Transverse colon (tissue), 4 donors: Measurements from ENCODE around the gene GRID2IP. TPM values are rescaled to one million over a fixed set of nuclear protein-coding genes. Genes with fewer than 3 reads are reported as not detected.

Experiments
- DNase-seq: peaks from one replicate; pipeline ENCODE4 v3.0.0-alpha.2; 2019
- H3K27ac ChIP-seq, 4 donors: fragments of 200-600 bp; sonication (generic); 2 replicates each; pipeline ENCODE4 v1.5.1; 2016 to 2018; ENCODE audit warnings: inconsistent platforms in 4 of 4
- H3K27me3 ChIP-seq: fragments of 200-600 bp; sonication (generic); 2 replicates; pipeline ENCODE4 v1.5.1; 2017; ENCODE audit warnings: inconsistent platforms
- H3K36me3 ChIP-seq, 4 donors: fragments of 200-600 bp; sonication (generic); 2 replicates each; pipeline ENCODE4 v1.5.1; 2017 to 2019; ENCODE audit warnings: inconsistent platforms in 4 of 4
- H3K4me1 ChIP-seq, 4 donors: fragments of 200-600 bp; sonication (generic); 2 replicates each; pipeline ENCODE4 v1.5.1; 2017 to 2020; ENCODE audit warnings: inconsistent platforms in 4 of 4
- H3K4me3 ChIP-seq, 4 donors: fragments of 200-600 bp; sonication (generic); 1 replicate in 1 of 4; 2 replicates in 3 of 4; pipeline versions ENCODE4 v1.5.1 to v1.6.1; 2017 to 2019; ENCODE audit warnings: inconsistent platforms in 4 of 4
- H3K9me3 ChIP-seq, 2 donors: fragments of 200-600 bp; sonication (generic); 2 replicates each; pipeline ENCODE4 v1.5.1; 2017 to 2019; ENCODE audit warnings: inconsistent platforms in 2 of 2
- CTCF ChIP-seq, 5 experiments: fragments of 200-600 bp in 3 of 5; fragments of 450-650 bp in 2 of 5; sonication (generic) in 3 of 5; IDR thresholded peaks; 1 replicate in 2 of 5; 2 replicates in 3 of 5; pipeline ENCODE4 v1.5.1; 2016 to 2017; ENCODE audit warnings: antibody characterized with exemption in 5 of 5, inconsistent platforms in 3 of 5, mild to moderate bottlenecking in 2 of 5, moderate library complexity in 1 of 5
- EP300 ChIP-seq: sonication (generic); formaldehyde crosslinking; IDR thresholded peaks from one replicate; pipeline ENCODE4 v1.6.1; 2017; ENCODE audit warnings: antibody characterized with exemption, low read depth
- POLR2A ChIP-seq: fragments of 450-650 bp; IDR thresholded peaks from one replicate; pipeline ENCODE4 v1.6.1; 2016; ENCODE audit warnings: antibody characterized with exemption, mild to moderate bottlenecking, moderate library complexity
- POLR2AphosphoS5 ChIP-seq, 3 donors: sonication (generic); formaldehyde crosslinking; IDR thresholded peaks; one replicate each; pipeline ENCODE4 v1.6.1; 2016; ENCODE audit warnings: antibody characterized with exemption in 3 of 3
- WGBS, 2 donors: methylation state at CpG; one replicate each; pipeline ENCODE4 v1.1.5; 2018; ENCODE audit warnings: low coverage in 1 of 2; 5-methylcytosine and 5-hydroxymethylcytosine counted together
- in situ Hi-C, 4 donors: fragments of 200-750 bp; cut with MboI; loops; one replicate each; pipeline versions ENCODE4 v1.15.0 to v1.15.1; 2017; ENCODE audit warnings: low sequenced_read_pairs in 3 of 4, low pct_ligation_motif_present in 1 of 4, low pct_unique_long_range_greater_than_20kb in 1 of 4
- intact Hi-C: fragments of 100-400 bp; cut with DNase I; formaldehyde crosslinking; loops from one replicate; pipeline ENCODE4 v1.15.1; 2023; ENCODE audit warnings: low total_unique reads
- total RNA-seq, 4 donors: library from RNA; depleted of rRNA; stranded (reverse); fragments of >200 nt; gene quantifications; one replicate each; pipeline ENCODE4 v1.1.0, GENCODE V29; 2016

The GRID2IP gene
- total RNA-seq, 4 donors from 2014 or later = 0.20 to 1.1 (median 0.66) TPM

- Histone ChIP-seq H3K27ac (no peak overlapping the region), H3K4me3 (no peak overlapping the region), H3K4me1 (peaks cover 0 to 9% (median 4%) of the 10 kb centered on the region in 4 donors), H3K36me3 (no peaks in the 10 kb centered on the region), H3K27me3 (no peaks in the 10 kb centered on the region), H3K9me3 (no peaks in the 10 kb centered on the region)
- DNase-seq = no peak
- in situ Hi-C loops = no loop called here
- TF ChIP-seq CTCF (IDR thresholded peaks at IDR 0.05) (no peak), POLR2AphosphoS5 (IDR thresholded peaks at IDR 0.05) (no peak), EP300 (no peak), POLR2A (no peak)
- intact Hi-C loops = no loop called here
- 75 to 80% methylated on average over 4 to 9 of the region's 9 CpGs for WGBS, 2 donors
These were observed 24.2 kb upstream of the GRID2IP start for GRCh38 chr7:6575281-6576023.

GRCh38 chr7:6571160-6571779, 20.0 kb upstream of the GRID2IP start:
- TF ChIP-seq EP300 = no peak
- Histone ChIP-seq H3K4me1 (no peaks in the 10 kb centered on the region), H3K36me3 (no peaks in the 10 kb centered on the region), H3K27ac (no peak overlapping the region), H3K4me3 (no peak overlapping the region), H3K27me3 (no peaks in the 10 kb centered on the region), H3K9me3 (no peaks in the 10 kb centered on the region)
- intact Hi-C loops = no loop called here
- DNase-seq = no peak
- 53 to 63% methylated on average over 6 to 7 of the region's 7 CpGs for WGBS, 2 donors
- in situ Hi-C loops = no loop called here

GRCh38 chr7:6567886-6568285, 16.6 kb upstream of the GRID2IP start:
- in situ Hi-C loops = no loop called here
- WGBS, 2 donors = 84 to 88% methylated on average over 1 to 3 of the region's 3 CpGs
- Histone ChIP-seq H3K27ac (no peak overlapping the region), H3K4me3 (no peak overlapping the region), H3K4me1 (no peaks in the 10 kb centered on the region), H3K36me3 (no peaks in the 10 kb centered on the region), H3K27me3 (no peaks in the 10 kb centered on the region), H3K9me3 (no peaks in the 10 kb centered on the region)
- intact Hi-C loops = no loop called here
- no peak for DNase-seq
- TF ChIP-seq POLR2A (no peak), CTCF (IDR thresholded peaks at IDR 0.05) (no peak)

GRCh38 chr7:6565655-6566054, 14.4 kb upstream of the GRID2IP start:
- Histone ChIP-seq H3K27me3 (no peaks in the 10 kb centered on the region), H3K4me3 (no peak overlapping the region), H3K36me3 (no peaks in the 10 kb centered on the region), H3K9me3 (no peaks in the 10 kb centered on the region), H3K27ac (no peak overlapping the region), H3K4me1 (no peaks in the 10 kb centered on the region)
- no peak for TF ChIP-seq POLR2A
- TF ChIP-seq POLR2AphosphoS5 (IDR thresholded peaks at IDR 0.05) = no peak
- TF ChIP-seq EP300 = no peak
- in situ Hi-C loops (no loop called here), intact Hi-C loops (no loop called here)
- whole genome bisulfite sequencing, 2 donors = 83% methylated on average over 4 of the region's 4 CpGs; no CpG with 5 or more reads in 1 of the 2 donors
- no peak for DNase-seq

GRCh38 chr7:6563936-6564770, 12.9 kb upstream of the GRID2IP start:
- H3K36me3 ChIP-seq = no peaks in the 10 kb centered on the region
- H3K4me1 ChIP-seq = no peaks in the 10 kb centered on the region
- TF ChIP-seq POLR2A (no peak), CTCF (IDR thresholded peaks at IDR 0.05) (no peak), POLR2AphosphoS5 (IDR thresholded peaks at IDR 0.05) (no peak), EP300 (no peak)
- H3K9me3 ChIP-seq = no peaks in the 10 kb centered on the region
- WGBS, 2 donors = 81 to 92% methylated on average over 4 to 12 of the region's 12 CpGs
- in situ Hi-C loops = no loop called here
- H3K4me3 ChIP-seq = no peak overlapping the region
- intact Hi-C loops = no loop called here
- DNase-seq = no peak
- no peaks in the 10 kb centered on the region for H3K27me3 ChIP-seq
- no peak overlapping the region for H3K27ac ChIP-seq
